ENCODE measurements around the gene SERPINB6. TPM values are rescaled to one million over a fixed set of nuclear protein-coding genes. Genes with fewer than 3 reads are reported as not detected.
"Not testable (repeated sequence)": the region's sequence is repeated elsewhere in the genome, so short reads cannot be mapped to it uniquely, and the experiment has no call there.

The SERPINB6 gene
- total and polyA plus RNA-seq, 2 experiments from 2014 or later, result 95.7 to 149 TPM

DNA sequence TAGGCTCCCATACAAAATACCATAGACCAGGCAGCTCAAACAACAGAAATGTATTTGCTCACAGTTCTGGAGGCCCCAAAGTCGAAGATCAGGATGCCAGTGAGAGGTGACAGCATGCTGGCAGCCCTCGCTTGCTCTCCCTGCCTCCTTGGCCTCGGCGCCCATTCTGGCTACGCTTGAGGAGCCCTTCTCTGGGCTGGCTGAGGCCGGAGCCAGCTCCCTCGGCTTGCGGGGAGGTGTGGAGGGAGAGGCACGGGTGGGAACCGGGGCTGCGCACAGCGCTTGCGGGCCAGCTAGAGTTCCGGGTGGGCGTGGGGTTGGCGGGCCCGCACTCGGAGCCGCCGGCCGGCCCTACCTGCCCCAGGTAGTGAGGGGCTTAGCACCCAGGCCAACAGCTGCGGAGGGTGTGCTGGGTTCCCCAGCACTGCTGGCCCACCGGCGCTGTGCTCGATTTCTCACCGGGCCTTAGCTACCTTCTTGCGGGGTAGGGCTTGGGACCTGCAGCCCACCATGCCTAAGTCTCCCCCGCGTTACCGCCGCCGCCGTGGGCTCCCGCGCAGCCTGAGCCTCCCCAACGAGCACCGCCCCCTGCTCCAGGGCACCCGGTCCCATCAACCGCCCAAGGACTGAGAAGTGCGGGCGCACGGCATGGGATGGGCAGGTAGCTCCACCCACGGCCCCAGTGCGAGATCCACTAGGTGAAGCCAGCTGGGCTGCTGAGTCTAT, 35.6 kb downstream of the SERPINB6 start:
- Histone ChIP-seq H3K36me3 (ENCODE audit: low read depth) (no peaks in the 10 kb centered on the region), H3K4me1 (ENCODE audit: insufficient read depth) (no peaks in the 10 kb centered on the region), H3F3A (ENCODE audit: insufficient read depth) (no peaks in the 10 kb centered on the region), H3K4me2 (ENCODE audit: unreplicated experiment) (no peak overlapping the region), H3K9me2 (ENCODE audit: insufficient read depth) (no peaks in the 10 kb centered on the region), H4K20me1 (ENCODE audit: insufficient read depth) (no peaks in the 10 kb centered on the region), H2AFZ (no peak overlapping the region), H3K4me3 (no peak overlapping the region), H3K9me3 (ENCODE audit: low read depth) (no peaks in the 10 kb centered on the region), H3K27ac (no peak overlapping the region), H3K9ac (no peak overlapping the region), H3K79me2 (ENCODE audit: insufficient read depth) (no peaks in the 10 kb centered on the region), H3K27me3 (replicated peaks; ENCODE audit: insufficient read depth) (peaks cover 3% of the 10 kb centered on the region; the same call in 1 of the 2 replicates)
- in situ Hi-C loops (cut with MboI), result no loop called here
- TF ChIP-seq EZH2phosphoT487 (IDR thresholded peaks at IDR 0.05; ENCODE audit: insufficient read depth, low read depth) (no peak), EZH2 (IDR thresholded peaks at IDR 0.05; ENCODE audit: insufficient read depth, poor library complexity, severe bottlenecking) (no peak)
- 90 to 93% methylated on average over 35 to 36 of the region's 44 CpGs for WGBS, 2 experiments (ENCODE audit: low coverage in 1 of 2, low lambda C conversion rate in 2 of 2, missing lambda C conversion rate in 2 of 2)
- no peak for DNase-seq

DNA sequence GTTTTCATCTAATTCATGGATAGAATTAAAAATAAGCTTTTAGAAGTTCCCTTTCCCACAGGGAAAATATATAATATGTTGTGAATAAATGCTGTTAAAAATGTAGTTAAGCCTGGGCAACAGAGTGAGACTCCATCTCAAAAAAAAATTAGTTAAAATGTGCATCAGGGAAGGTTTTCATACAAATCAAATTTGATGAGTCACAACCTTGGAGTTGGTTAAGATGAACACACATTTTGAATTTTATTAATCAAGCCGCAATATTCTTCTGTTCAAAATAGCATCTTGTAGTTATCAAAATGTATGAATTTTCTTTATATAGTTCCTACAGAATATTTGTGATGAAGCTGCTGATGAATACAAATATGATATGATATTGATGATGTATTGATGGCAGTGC, 37.3 kb downstream of the SERPINB6 start:
- H3K4me2 ChIP-seq (ENCODE audit: unreplicated experiment), result no peak overlapping the region
- H3K4me1 ChIP-seq (ENCODE audit: insufficient read depth), result no peaks in the 10 kb centered on the region
- no peaks in the 10 kb centered on the region for H3F3A ChIP-seq (ENCODE audit: insufficient read depth)
- no peaks in the 10 kb centered on the region for H3K79me2 ChIP-seq (ENCODE audit: insufficient read depth)
- H3K4me3 ChIP-seq, result no peak overlapping the region
- H3K9me2 ChIP-seq (ENCODE audit: insufficient read depth), result no peaks in the 10 kb centered on the region
- peak; percentile 7 for DNase-seq
- H3K27me3 ChIP-seq (replicated peaks; ENCODE audit: insufficient read depth), result peaks cover 3% of the 10 kb centered on the region; the same call in 1 of the 2 replicates
- H3K9me3 ChIP-seq (ENCODE audit: low read depth), result no peaks in the 10 kb centered on the region
- H3K27ac ChIP-seq, result no peak overlapping the region
- TF ChIP-seq EZH2 (IDR thresholded peaks at IDR 0.05; ENCODE audit: insufficient read depth, poor library complexity, severe bottlenecking), result no peak
- no peak for TF ChIP-seq EZH2phosphoT487 (IDR thresholded peaks at IDR 0.05; ENCODE audit: insufficient read depth, low read depth)
- H4K20me1 ChIP-seq (ENCODE audit: insufficient read depth), result no peaks in the 10 kb centered on the region
- 3 to 11% methylated on average over 1 of the region's 1 CpG for WGBS, 2 experiments (ENCODE audit: low coverage in 1 of 2, low lambda C conversion rate in 2 of 2, missing lambda C conversion rate in 2 of 2)
- H3K9ac ChIP-seq, result no peak overlapping the region
- in situ Hi-C loops (cut with MboI), result no loop called here
- H3K36me3 ChIP-seq (ENCODE audit: low read depth), result no peaks in the 10 kb centered on the region
- no peak overlapping the region for H2AFZ ChIP-seq

DNA sequence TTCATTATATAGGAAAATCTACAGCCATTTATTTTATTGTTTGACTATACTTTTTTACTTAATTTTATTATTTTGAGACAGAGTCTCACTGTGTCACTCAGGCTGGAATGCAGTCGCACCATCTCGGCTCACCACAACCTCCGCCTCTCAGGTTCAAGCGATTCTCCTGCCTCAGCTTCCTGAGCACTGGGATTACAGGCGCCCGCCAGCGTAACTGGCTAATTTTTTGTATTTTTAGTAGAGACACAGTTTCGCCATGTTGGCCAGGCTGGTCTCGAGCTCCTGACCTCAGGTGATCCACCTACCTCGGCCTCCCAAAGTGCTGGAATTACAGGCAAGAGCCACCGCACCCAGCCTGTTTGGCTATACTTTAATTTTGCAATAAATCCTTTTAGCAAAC, 38.5 kb downstream of the SERPINB6 start:
- H3K9me3 ChIP-seq (ENCODE audit: low read depth); H3K4me2 ChIP-seq (ENCODE audit: unreplicated experiment); H3K4me1 ChIP-seq (ENCODE audit: insufficient read depth); H3K27ac ChIP-seq; H3F3A ChIP-seq (ENCODE audit: insufficient read depth); in situ Hi-C loops (cut with MboI); H3K36me3 ChIP-seq (ENCODE audit: low read depth); H3K79me2 ChIP-seq (ENCODE audit: insufficient read depth); H3K4me3 ChIP-seq; H4K20me1 ChIP-seq (ENCODE audit: insufficient read depth); DNase-seq; H3K27me3 ChIP-seq (replicated peaks; ENCODE audit: insufficient read depth); H3K9me2 ChIP-seq (ENCODE audit: insufficient read depth); H2AFZ ChIP-seq; H3K9ac ChIP-seq: not testable (repeated sequence)
- WGBS, 2 experiments (ENCODE audit: low coverage in 1 of 2, low lambda C conversion rate in 2 of 2, missing lambda C conversion rate in 2 of 2), result 78 to 79% methylated on average over 11 of the region's 11 CpGs

DNA sequence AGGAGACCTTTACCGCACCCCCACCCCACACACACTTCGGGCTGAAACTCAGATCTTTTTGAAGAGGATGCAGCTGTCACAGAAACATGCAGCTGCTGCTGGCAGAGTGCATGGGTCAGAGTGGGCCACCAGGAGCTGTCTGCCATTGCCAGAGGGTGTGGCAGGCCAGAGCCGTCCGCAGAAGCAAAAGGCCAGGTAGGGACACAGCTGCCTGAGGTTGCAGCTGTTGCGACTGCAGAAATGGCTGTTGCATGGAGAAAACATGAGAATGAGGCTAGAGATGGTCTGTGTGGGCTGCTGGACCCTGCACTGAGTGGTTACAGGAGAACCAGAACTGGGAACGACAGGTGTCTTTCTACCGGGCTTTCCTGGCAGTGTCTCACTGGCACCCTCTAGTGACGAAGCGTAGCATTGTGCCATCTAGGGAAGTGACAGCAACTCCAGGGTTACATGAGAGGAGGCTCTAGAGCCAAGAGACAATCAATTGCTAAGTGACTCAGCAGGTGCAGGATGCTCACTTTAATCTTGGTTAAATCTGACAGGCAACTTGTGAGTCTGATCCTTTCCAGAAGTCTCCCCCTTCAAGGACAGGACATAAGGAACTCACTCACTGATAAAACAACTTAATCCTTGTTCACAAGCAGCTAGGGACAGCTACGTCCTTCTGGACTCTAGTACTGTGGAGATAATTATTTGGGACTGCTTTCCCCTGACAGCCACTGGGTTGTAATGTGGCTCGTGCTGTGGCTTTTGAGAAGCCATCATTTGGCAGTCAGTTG, 39.2 kb downstream of the SERPINB6 start:
- Histone ChIP-seq H2AFZ (no peak overlapping the region), H3K4me3 (no peak overlapping the region), H3K9me2 (ENCODE audit: insufficient read depth) (no peaks in the 10 kb centered on the region), H3F3A (ENCODE audit: insufficient read depth) (no peaks in the 10 kb centered on the region), H3K9ac (no peak overlapping the region), H3K9me3 (ENCODE audit: low read depth) (no peaks in the 10 kb centered on the region), H3K27ac (no peak overlapping the region), H3K27me3 (replicated peaks; ENCODE audit: insufficient read depth) (peaks cover 3% of the 10 kb centered on the region; the same call in 1 of the 2 replicates), H3K79me2 (ENCODE audit: insufficient read depth) (no peaks in the 10 kb centered on the region), H3K36me3 (ENCODE audit: low read depth) (no peaks in the 10 kb centered on the region), H3K4me2 (ENCODE audit: unreplicated experiment) (no peak overlapping the region), H4K20me1 (ENCODE audit: insufficient read depth) (no peaks in the 10 kb centered on the region), H3K4me1 (ENCODE audit: insufficient read depth) (no peaks in the 10 kb centered on the region)
- 21 to 28% methylated on average over 11 of the region's 11 CpGs for WGBS, 2 experiments (ENCODE audit: low coverage in 1 of 2, low lambda C conversion rate in 2 of 2, missing lambda C conversion rate in 2 of 2)
- in situ Hi-C loops (cut with MboI), result no loop called here
- TF ChIP-seq EZH2 (IDR thresholded peaks at IDR 0.05; ENCODE audit: insufficient read depth, poor library complexity, severe bottlenecking), result no peak
- no peak for TF ChIP-seq EZH2phosphoT487 (IDR thresholded peaks at IDR 0.05; ENCODE audit: insufficient read depth, low read depth)
- peak; percentile 73 for DNase-seq

Measured in GM23248 (cell line).